MM.1S (cell line): ENCODE measurements around the gene CCNYL1.

Experiments used
- CTCF ChIP-seq: fragments of 300-600 bp; sonication (generic); IDR thresholded peaks from 2 replicates; pipeline ENCODE4 v1.5.1; 2016; ENCODE audit warnings: antibody characterized with exemption, low read length, mixed read lengths
- EZH2phosphoT487 ChIP-seq: fragments of 300-600 bp; sonication (generic); IDR thresholded peaks from 2 replicates; pipeline ENCODE4 v1.6.1; 2018; ENCODE audit warnings: antibody characterized with exemption, low read length

GRCh38 chr2:207754498-207755383 is 43.3 kb downstream of the CCNYL1 start:
- TF ChIP-seq CTCF, result no peak
- no peak for TF ChIP-seq EZH2phosphoT487
